Testis (tissue), 3 donors: ENCODE measurements around the gene FAXDC2. TPM values are rescaled to one million over a fixed set of nuclear protein-coding genes. Genes with fewer than 3 reads are reported as not detected.

ENCODE experiments used
- DNase-seq: peaks from one replicate; pipeline ENCODE4 v3.0.0-alpha.2; 2019
- H3K27ac ChIP-seq, 2 donors: fragments of 200-600 bp; sonication (generic); one replicate each; pipeline ENCODE4 v1.5.1; 2019
- H3K27me3 ChIP-seq: fragments of 200-600 bp; sonication (generic); one replicate; pipeline ENCODE4 v1.5.1; 2019
- H3K36me3 ChIP-seq: fragments of 200-600 bp; sonication (generic); one replicate; pipeline ENCODE4 v1.5.1; 2017; ENCODE audit warnings: low read depth; ENCODE audit errors: missing control alignments
- H3K4me1 ChIP-seq: fragments of 200-600 bp; sonication (generic); one replicate; pipeline ENCODE4 v1.5.1; 2019
- H3K4me3 ChIP-seq, 2 donors: fragments of 200-600 bp; sonication (generic); one replicate each; pipeline ENCODE4 v1.5.1; 2017 to 2019
- H3K9me3 ChIP-seq: fragments of 200-600 bp; sonication (generic); one replicate; pipeline ENCODE4 v1.5.1; 2017
- POLR2A ChIP-seq: fragments of 450-650 bp; IDR thresholded peaks from one replicate; pipeline ENCODE4 v1.6.1; 2017; ENCODE audit warnings: antibody characterized with exemption, mild to moderate bottlenecking, moderate library complexity
- WGBS, 2 donors: methylation state at CpG; one replicate each; pipeline ENCODE4 v1.1.5; 2018; 5-methylcytosine and 5-hydroxymethylcytosine counted together
- intact Hi-C: fragments of 100-400 bp; cut with DNase I; formaldehyde crosslinking; loops from one replicate; pipeline ENCODE4 v1.15.1; 2023; ENCODE audit warnings: low total_unique reads
- polyA plus RNA-seq: library from polyadenylated mRNA; stranded (reverse); fragments of 350-450 nt; fragmentation: Illumina TruSeq; extraction: RNeasy Lipid Tissue Mini Kit (QIAGEN cat#74804); gene quantifications from one replicate; pipeline ENCODE4 v1.2.3, GENCODE V29; 2014; ENCODE audit warnings: low read depth, low replicate concordance; ENCODE audit not compliant: insufficient read depth
- total RNA-seq, 2 donors: library from RNA; depleted of rRNA; stranded (reverse); fragments of >200 nt; gene quantifications; one replicate each; pipeline ENCODE4 v1.2.3, GENCODE V29; 2016
- TF ChIP-seq, protein P1 (sequence below), 3 experiments: fragments of 450-650 bp in 2 of 3; fragments of 200-600 bp in 1 of 3; sonication (generic) in 1 of 3; IDR thresholded peaks; one replicate each; pipeline ENCODE4 v1.5.1; 2016 to 2019; ENCODE audit warnings: antibody characterized with exemption in 3 of 3, mild to moderate bottlenecking in 2 of 3, moderate library complexity in 1 of 3

FAXDC2 gene
- total and polyA plus RNA-seq, 3 donors from 2014 or later, result 32.5 to 76.8 (median 54.7) TPM

GRCh38 chr5:154820383-154820782 is 30.0 kb downstream of the FAXDC2 start:
- 93% methylated on average over 4 to 5 of the region's 5 CpGs for WGBS, 2 donors
- intact Hi-C loops, result no loop called here
- no peak overlapping the region for H3K4me3 ChIP-seq
- DNase-seq, result no peak
- peaks cover 9% of the 10 kb centered on the region for H3K4me1 ChIP-seq
- H3K27me3 ChIP-seq, result no peaks in the 10 kb centered on the region
- no peaks in the 10 kb centered on the region for H3K9me3 ChIP-seq
- H3K27ac ChIP-seq, result no peak overlapping the region
- no peaks in the 10 kb centered on the region for H3K36me3 ChIP-seq
- no peak for TF ChIP-seq POLR2A
- TF ChIP-seq, protein P1, sequence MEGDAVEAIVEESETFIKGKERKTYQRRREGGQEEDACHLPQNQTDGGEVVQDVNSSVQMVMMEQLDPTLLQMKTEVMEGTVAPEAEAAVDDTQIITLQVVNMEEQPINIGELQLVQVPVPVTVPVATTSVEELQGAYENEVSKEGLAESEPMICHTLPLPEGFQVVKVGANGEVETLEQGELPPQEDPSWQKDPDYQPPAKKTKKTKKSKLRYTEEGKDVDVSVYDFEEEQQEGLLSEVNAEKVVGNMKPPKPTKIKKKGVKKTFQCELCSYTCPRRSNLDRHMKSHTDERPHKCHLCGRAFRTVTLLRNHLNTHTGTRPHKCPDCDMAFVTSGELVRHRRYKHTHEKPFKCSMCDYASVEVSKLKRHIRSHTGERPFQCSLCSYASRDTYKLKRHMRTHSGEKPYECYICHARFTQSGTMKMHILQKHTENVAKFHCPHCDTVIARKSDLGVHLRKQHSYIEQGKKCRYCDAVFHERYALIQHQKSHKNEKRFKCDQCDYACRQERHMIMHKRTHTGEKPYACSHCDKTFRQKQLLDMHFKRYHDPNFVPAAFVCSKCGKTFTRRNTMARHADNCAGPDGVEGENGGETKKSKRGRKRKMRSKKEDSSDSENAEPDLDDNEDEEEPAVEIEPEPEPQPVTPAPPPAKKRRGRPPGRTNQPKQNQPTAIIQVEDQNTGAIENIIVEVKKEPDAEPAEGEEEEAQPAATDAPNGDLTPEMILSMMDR (IDR thresholded peaks at IDR 0.05), result no peak

- TF ChIP-seq POLR2A, result no peak
- TF ChIP-seq, protein P1 (IDR thresholded peaks at IDR 0.05), result no peak
- DNase-seq, result no peak
- Histone ChIP-seq H3K36me3 (no peaks in the 10 kb centered on the region), H3K4me3 (no peak overlapping the region), H3K27me3 (no peaks in the 10 kb centered on the region), H3K4me1 (peaks cover 9% of the 10 kb centered on the region), H3K27ac (peak overlapping the region; percentile 67 to 71), H3K9me3 (no peaks in the 10 kb centered on the region)
- WGBS, 2 donors, result 70 to 88% methylated on average over 3 to 7 of the region's 7 CpGs
- intact Hi-C loops, result loop anchor here (10.0 kb wide), 1 partner anchor 55 kb away; no protein-coding TSS in a partner anchor
Measured at GRCh38 chr5:154819546-154819945, 30.9 kb downstream of the FAXDC2 start.

DNA sequence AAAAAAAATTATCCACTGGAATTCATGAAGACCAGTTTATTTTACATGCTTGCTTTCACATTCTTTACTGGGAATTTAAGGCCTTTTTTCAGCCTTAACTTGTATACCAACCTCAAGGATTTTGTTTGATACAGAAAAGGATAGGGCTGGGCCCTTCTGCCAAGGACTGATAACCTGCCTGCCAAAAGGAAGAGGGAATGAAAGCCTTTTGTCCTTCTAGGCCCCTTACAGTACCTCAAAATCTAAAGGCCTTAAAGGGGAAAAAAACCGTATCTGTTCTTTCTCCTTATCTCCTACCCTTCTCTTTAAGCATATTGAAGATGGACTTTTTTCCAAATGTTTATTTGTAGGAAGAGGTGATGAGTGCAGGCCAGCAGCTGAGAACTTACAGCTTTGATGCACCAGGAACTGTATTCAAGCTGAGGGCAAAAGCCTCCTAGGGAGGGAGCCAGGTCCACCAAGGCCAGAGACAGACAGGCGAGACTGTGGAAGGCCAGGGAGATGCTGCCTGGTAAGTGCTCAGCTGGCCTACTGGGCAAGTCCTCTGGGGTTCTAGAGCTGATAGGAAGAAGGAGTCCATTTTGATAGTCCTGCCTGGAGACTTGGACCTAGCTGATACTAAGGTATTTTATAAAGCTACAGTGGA is 31.8 kb downstream of the FAXDC2 start:
- peaks cover 9% of the 10 kb centered on the region for H3K4me1 ChIP-seq
- H3K27me3 ChIP-seq, result no peaks in the 10 kb centered on the region
- no peak for DNase-seq
- intact Hi-C loops, result loop anchor here (10.0 kb wide), 1 partner anchor 54 kb away; no protein-coding TSS in a partner anchor
- no peak for TF ChIP-seq POLR2A
- TF ChIP-seq, protein P1 (IDR thresholded peaks at IDR 0.05), result no peak
- no peak overlapping the region for H3K4me3 ChIP-seq
- H3K27ac ChIP-seq, result peak overlapping the region; percentile 67 to 71
- 31 to 45% methylated on average over 2 of the region's 2 CpGs for WGBS, 2 donors
- no peaks in the 10 kb centered on the region for H3K36me3 ChIP-seq
- no peaks in the 10 kb centered on the region for H3K9me3 ChIP-seq

DNA sequence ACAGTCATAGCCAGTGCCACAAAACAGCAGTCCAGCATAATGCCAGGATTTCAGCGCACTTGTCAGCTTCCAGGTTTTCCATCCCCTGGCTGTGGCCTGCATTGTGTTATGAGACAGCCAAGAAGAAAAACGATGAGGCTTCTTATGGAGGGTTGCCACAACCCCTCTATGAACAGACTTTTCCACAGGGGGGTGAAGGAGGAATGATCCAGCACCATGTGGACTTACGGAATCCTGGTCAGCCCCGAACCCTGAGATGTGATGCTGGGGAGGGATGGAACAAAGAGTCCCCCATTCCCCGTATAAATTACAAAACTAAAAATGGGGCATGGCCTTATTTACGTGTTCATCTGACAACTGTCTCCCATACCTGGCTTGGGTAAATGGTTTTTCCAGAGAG is 32.6 kb downstream of the FAXDC2 start:
- Histone ChIP-seq H3K4me3 (no peak overlapping the region), H3K36me3 (no peaks in the 10 kb centered on the region), H3K9me3 (no peaks in the 10 kb centered on the region), H3K27me3 (no peaks in the 10 kb centered on the region), H3K27ac (peak overlapping the region in 1 of 2 donors; percentile 71), H3K4me1 (peaks cover 9% of the 10 kb centered on the region)
- DNase-seq, result no peak
- intact Hi-C loops, result loop anchor here (10.0 kb wide), 1 partner anchor 53 kb away; no protein-coding TSS in a partner anchor
- TF ChIP-seq, protein P1 (IDR thresholded peaks at IDR 0.05), result no peak
- no peak for TF ChIP-seq POLR2A
- 66 to 84% methylated on average over 6 of the region's 6 CpGs for WGBS, 2 donors
